NCI-H446 (cell line): Measurements from ENCODE around the gene CCDC178.
"Not testable (repeated sequence)": the region's sequence is repeated elsewhere in the genome, so short reads cannot be mapped to it uniquely, and the experiment has no call there.

Experiments
- DNase-seq, 2 experiments: peaks; one replicate each; lab custom pipeline; 2025; lab: John Stamatoyannopoulos, UW

CCDC178 gene

DNA sequence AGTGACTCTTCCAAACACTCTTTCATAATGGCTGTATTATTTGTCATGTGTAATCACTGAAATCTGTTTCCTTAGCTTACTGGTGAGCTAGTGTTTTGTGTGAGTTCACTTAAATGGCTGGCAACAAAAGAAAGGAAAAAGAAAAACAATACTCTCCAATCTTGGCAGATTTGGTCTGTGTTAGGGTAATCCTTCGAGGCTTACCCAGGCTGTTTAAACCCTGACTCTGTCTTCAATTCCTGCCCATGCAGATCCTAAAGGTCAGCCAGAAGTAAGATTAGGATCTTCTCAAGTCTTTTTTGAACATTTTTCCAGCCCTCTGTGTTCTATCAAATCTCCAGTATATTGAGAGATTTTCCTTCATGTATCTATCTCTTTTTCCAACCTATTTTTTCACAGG is 85.3 kb downstream of the CCDC178 start:
- no peak for DNase-seq

DNA sequence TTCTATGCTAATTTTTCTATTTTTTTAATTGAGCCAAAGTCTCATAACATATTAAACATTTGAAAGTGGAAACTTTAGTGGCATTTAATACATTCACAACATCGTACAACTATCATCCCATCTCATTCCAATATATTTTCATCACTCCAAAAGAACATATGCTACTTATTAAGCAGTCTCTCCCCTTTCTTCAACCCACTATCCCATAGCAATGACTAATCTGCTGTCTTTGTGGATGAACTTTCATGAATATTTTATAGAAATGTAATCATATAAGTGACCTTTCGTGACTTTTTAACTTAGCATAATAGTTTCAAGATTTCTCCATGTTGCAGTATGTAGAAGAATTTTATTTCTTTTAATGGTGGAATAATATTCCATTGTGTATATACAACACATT is 90.3 kb downstream of the CCDC178 start:
- DNase-seq, result no peak

DNA sequence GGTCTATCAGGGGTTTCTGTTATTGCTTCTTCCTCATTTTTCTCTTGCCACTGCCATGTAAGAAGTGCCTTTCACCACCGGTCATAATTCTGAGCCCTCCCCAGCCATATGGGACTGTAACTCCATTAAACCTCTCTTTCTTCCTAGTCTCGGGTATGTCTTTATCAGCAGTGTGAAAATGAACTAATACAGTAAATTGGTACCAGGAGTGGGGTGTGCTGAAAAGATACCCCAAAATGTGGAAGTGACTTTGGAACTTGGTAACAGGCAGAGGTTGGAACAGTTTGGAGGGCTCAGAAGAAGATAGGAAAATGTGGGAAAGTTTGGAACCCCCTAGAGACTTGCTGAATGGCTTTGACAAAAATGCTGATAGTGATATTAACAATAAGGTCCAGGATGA is 100.8 kb downstream of the CCDC178 start:
- not testable (repeated sequence) for DNase-seq

DNA sequence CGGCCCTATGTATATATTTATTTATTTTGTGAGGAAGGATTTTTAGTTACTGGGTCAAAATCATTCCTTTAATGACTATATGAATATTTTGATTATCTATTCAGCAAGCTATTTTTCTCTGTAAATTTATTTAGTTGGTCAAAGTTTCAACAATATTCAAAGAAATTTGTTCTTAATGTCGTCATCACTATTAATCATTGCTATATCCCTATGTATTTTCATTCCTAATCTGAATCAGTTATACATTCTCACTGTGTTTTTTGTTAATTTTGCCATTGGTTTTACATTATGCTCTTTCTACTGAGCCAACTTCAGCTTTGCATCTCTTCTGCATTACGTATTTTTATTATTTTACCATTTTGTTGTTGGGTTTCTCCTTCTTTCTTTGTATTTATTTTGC is 105.7 kb downstream of the CCDC178 start:
- no peak for DNase-seq

DNA sequence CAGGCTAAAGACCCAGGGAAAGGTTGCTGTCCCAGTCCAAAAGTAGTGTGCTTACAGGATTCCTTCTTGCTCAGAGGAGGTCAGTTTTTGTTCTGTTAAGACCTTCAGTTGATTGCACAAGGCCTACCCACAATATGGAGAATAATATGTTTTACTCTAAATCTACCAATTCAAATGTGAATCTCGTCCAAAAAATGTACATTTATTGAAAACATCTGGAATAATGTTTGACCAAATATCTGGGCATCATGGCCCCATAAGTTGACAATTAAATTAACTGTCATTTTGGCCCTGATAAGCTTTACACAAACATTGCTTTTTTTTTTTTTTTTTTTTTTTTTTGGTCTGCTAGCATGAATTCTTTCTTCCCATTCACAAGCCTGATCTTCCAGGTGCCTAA is 109.8 kb downstream of the CCDC178 start:
- no peak for DNase-seq

DNA sequence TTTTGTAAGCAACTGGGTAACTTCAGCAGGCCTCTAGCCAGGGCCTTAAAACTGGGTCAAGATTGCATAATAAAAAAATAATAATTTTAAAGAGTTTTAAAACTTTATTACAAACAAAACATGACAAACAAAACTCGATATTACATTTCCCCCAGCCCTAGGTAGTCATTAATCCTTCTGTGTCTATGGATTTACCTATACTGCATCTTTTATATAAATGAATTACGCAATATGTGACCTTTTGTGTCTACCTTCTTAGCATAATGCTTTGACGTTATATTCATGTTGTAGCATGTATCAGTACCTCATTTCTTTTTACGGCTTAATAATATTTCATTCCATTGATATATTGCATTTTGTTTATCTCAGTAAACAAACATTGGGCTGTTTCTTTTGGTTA is 113.5 kb downstream of the CCDC178 start:
- DNase-seq, result no peak

DNA sequence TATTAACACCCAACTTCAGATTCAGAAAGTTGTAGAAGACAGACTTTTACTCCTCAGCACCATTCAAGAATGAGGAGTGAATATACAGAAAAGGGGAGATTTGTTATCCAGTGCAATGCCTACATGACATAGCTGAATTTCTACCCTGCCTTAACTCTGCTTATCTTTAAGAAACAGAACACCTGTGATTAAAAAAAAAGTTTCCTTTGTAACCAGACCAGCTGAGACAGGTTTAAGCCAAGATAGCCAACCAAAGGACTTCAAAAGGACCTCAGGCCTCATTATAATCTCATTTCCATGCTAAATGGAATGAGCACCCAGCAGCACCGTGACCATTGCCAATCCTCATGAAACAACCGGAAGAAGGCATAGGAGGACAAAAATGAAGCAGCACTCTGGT is 122.9 kb downstream of the CCDC178 start:
- no peak for DNase-seq

DNA sequence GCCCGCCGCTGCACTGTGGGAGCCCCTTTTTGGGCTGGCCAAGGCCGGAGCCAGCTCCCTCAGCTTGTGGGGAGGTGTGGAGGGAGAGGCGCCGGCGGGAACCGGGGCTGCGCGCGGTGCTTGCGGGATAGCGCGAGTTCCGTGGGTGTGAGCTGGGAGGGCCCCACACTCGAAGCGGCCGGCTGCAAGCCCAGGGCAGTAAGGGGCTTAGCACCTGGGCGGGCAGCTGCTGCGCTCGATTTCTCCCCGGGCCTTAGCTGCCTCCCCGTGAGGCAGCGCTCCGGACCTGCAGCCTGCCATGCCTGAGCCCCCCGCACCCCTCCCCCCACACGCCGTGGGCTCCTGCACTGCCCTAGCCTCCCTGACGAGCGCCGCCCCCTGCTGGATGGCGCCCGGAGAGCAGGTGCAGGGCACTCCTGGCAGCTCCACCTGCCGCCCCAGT is 124.4 kb downstream of the CCDC178 start:
- DNase-seq, result no peak

DNA sequence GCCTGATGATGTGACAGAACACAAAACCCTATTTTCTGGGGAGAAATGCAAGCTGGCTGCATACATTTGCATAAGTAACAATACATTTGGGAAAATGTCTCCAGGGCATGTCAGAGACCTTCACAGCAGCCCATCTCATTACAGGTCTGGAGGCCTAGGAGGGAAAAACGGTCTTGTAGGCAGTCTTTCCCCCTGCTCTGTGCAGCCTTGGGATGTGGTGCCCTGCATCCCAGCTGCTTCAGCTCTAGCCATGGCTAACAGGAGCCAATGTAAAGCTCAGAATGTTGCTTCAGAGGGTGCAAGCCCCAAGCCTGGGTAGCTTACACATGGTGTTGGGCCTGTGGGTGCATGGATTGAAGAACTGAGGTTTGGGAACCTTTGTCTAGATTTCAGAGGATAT is 133.0 kb downstream of the CCDC178 start:
- DNase-seq, result no peak

DNA sequence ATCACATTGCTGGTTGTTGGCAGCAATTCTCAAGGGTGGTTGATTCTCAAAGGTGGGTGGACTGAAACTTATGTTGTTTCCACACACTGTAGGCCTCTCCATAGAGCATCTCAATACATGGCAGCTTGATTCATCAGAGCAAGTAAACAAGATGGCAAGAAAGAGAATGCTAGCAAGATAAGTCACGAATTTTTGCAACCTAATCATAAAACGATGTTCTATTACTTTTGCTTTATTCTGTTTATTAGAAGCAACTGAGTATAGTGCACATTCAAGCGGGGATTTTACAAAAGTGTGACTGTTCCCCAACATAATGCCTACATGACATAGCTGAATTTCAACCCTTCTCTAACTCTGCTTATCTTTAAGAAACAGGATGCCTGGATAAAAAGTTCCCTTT is 136.2 kb downstream of the CCDC178 start:
- DNase-seq, result no peak

DNA sequence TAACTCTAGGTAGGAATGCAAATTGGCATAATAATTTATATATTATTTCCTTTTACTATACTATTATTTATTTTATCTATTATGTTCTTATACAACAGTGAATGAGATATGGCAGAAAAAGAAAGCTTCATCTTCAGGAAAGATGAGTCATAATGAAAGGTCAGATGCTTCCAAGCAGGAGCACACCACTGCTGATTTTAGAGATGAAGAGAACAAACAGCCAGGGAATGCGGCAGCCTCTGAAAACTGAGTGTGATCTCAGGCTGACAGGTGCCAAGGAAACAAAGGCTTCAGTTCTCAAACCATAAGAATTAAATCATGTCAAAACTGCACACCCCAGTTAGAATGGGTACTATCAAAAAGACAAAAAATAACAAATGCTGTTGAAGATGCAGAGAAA is 149.0 kb downstream of the CCDC178 start:
- no peak for DNase-seq

DNA sequence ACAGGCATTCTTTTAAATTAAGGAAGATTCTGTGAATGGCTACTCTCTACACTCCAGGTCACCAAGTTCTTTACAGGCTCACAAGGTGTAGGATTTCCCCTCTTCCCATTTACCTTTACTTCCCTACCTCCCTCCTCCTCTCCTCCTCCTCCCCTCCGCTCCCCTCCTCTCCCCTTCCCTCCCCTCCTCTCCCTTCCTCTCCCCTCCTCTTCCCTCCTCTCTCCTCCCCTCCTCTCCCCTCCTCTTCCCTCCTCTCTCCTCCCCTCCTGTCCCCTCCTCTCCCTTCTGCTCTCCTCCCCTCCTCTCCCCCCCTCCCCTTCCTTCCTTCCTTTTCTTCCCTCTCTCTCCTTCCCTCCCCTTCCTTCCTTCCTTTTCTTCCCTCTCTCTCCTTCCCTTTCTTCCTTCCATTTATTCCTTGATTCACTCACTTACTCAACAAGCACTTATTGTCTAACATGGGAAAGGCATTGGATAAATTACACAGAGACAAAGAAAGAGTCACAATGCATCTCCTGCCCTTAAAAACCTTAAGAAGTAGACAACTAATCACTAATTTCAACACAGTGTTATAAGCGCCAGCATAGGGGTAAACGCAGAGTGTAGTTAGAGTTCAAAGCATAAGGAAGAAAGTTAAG is 152.3 kb downstream of the CCDC178 start:
- no peak for DNase-seq

DNA sequence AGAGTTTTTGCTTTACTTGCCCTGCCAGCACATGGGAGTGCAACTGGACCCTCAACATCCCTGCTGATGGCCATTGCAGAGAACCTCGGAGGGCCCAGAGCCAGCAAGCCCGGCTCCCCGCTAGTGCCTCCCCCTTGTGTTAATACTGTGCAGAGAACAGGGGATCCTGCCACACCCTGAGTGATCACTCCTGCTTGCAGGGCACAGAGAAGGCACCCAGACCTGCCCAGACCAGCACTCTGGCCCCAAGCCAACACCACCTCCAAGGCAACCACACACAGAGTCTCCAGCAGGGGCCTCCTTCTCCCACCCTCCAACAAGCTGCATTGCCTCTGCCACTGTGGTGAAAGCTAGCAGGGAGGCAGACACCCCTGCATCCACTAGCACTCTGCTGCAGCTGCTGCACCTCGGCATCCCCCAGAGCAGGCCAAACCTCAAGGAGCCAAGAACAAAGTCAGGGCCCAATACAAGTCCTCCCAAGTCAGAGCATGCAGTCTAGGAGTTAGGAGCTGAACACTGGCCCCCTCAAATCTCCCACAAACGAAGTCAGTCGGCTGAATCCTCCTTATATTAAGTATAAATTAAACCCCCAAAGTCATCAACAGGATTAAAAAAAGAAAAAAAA is 157.7 kb downstream of the CCDC178 start:
- DNase-seq, result no peak

DNA sequence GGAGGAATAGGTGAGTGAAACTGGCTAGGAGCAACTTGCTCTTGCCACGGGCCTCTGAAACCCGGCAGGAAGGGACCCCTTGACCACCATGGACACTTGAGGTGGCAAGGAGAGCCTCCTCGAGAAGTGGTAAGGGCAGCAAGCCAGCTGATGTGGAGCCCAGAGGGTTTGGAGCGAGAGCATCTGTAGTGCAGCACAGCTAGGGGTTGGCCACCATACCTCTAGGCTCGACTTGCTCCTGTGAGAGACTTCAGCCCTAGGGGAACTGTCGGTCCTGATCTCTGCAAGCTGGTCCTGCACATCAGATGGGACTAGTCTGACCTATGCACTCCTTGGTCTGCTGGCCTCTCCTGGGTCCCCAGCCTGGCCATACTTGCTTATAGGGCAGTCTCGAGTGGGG is 158.4 kb downstream of the CCDC178 start:
- no peak for DNase-seq

DNA sequence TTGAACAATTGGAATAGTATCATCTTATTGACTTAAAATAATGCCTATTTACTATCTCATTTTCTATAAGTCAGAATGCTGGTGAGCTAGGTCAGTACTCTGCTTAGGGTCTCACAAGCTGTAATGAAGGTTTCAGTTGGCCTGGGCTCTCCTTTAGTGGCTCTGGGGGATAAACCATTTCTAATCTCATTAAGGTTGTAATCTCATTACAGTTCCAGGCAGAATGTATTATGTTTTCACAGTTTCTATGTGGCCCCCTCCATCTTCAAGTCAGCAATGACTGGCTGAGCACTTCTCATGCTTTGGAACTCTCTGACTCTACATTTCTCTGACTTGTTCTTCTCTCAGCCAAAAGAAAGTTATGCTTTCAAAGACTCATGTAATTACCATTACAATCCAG is 163.1 kb downstream of the CCDC178 start:
- DNase-seq, result no peak

DNA sequence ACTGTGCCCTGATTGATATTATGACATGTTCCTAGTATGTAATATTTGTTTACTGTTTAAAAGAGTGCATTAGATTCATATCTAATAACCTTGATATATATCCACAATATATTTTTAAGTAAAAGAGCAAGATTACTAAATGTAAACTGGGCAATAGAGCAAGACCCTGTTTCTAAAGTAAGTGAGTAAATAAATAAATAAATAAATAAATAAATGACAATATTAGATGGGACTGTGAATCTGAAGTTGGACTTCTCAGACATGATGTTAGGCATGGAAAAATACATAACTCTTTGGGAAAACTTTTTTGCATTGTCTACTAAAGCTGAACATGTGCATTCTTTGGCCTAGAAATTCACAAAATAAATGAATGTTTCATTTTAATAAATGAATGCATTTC is 164.7 kb downstream of the CCDC178 start:
- DNase-seq, result no peak

DNA sequence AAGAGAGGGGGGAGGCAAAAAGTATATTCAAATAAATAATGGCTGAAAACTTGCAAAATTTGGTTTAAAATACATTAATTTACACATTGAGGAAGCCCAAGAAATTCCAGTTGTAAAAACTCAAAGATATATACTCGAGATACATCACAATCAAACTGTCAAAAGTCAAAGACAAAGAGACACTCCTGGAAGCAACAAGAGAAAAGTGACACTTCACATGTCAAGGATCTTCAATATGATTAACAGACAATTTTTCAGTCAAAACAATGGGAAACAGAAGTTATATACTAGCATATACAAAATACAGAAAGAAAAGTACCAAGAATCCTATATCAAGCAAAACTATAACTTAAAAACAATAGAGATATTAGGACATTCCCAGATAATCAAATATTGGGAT is 170.2 kb downstream of the CCDC178 start:
- DNase-seq, result no peak

DNA sequence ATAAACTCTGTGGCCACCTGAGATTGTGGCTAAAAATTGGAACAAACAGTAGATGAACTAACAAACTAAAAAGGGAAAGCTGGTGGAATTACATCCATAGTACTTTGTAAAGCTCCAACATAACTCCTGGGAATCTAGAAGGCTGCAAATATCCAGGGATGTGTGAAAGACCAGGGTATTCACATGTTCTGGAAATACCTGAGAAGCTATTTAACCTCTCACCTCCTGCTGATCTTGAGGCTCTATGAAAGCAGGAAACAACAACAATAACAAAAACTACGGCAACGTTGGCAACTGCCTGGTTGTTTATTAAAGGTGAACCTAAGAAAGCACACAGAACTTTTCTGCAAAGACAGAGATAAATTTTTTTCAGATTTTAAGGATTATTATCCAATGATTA is 171.3 kb downstream of the CCDC178 start:
- DNase-seq, result no peak

DNA sequence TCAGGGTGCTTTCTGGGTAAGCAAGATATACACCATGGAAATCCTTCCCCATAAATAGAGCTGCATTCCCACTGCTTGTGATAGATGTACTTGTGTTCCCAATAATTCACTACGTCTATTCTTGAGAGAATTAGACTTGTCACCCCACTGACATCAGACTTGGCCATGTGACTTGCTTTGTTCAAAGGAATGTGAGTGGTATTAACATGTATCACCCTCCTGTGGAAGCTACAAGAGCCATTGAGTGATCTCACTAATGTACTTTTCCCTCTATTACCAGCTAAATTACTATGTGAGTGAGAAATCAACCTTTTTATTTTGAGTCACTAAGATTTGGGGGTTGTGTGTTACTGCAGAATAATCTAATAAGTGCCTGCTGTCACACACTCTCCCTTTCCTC is 176.0 kb downstream of the CCDC178 start:
- DNase-seq, result no peak

DNA sequence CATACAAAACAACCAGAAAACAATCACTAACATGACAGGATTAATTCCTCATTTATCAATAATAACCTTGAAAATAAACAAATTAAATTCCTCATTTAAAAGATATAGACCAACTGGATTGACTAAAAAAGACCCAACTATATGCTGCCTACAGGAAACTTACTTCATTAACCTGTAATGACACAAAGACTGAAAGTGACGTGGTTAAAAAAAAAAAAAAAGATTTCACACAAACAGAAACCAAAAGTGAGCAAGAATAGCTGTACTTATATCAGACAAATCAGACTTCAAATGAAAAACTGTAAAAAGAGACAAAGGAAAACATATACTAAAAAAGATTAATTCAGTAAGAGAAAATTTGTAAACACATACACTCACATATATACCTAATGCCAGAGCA is 201.2 kb downstream of the CCDC178 start:
- DNase-seq, result no peak

DNA sequence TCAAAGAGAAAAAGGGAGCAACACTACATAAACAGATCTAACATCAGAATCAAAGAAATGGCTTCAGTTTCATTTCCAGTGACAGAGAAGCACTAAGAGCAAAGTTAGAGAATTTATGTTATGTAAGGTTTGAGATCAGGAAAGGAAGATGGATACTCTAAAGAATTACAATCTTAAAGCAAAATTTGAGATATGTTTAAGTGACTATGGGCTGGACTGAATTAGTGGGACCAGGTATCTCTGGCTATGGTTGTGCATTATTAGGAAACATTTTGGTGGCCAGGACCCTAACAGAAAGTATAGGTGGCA is 208.2 kb downstream of the CCDC178 start:
- DNase-seq, result no peak

DNA sequence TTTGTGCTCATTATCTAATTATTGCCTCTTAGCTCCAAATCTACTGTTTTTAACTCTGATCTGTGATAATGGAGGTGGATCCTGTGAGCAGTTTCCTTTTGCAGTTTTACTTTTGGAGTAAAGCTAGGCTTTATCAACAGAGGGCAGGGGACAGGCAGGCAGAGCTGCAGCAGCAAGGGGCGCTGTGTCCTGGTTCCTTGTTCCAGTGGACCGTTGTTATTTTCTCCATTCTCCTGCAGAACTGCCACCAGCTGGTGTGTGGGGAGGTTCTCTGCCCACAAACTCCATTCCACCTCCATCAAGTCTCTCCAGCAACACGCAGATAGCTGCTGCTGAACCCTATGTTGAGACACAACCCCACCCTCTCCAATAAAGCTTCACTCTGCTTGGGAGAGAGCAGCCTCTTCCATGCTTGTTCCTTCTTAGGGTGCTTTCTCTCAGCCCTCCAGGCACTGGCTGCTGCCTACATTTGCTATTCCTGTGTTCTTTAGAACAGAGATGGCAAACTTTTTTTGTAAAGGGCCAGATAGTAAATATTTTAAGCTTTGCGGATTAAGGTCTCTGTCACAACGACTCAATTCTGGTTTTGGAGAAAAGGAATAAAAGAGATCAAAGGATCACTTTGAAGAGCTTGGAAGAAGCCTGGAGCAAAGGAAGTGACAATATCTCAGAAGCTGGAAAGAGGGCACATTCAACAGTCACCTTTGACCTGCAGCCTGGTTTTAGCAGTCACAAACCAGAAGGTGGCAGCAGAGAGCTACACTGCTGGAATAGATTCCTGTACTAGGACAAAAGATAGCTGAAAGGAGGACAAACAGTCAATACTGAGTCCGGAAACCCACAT is 208.8 kb downstream of the CCDC178 start:
- DNase-seq, result peak; percentile 44 to 76

DNA sequence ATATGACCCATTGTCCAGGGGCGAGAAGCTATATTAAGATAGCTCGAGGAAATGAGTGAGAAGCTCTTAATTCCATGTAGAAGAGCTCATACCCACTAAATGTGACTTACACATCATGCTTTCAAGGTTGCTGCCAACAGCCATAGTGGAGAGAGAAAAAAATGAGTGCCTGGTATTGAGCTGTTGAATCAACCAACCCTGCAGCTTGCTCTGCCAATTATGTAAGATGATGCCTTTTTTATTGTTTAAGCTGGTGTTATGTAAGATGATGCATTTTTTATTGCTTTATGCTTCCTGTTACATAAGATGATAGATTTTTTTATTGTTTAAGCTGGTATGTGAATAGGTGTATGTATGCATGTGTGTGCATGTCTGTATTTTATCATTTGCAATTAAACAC is 228.2 kb downstream of the CCDC178 start:
- DNase-seq, result no peak
